PC-9 (cell line): ENCODE results near the gene CYP2C19. TPM values are rescaled to one million over a fixed set of nuclear protein-coding genes. Genes with fewer than 3 reads are reported as not detected.
"Not testable (repeated sequence)": the region's sequence is repeated elsewhere in the genome, so short reads cannot be mapped to it uniquely, and the experiment has no call there.

ENCODE experiments used
- BruUV-seq: library from RNA; stranded (reverse); fragments of 400-500 nt; replicated peaks from 2 replicates; lab custom pipeline; 2021; lab: Mats Ljungman, UMichigan
- CTCF ChIA-PET: fragments of 300-600 bp; sonication (Branson Sonifier 250); formaldehyde crosslinking; loops from one replicate; lab custom pipeline; 2022; ENCODE audit warnings: antibody characterized with exemption; lab: Charles Lee
- POLR2A ChIA-PET: fragments of 300-600 bp; sonication (Branson Sonifier 250); formaldehyde crosslinking; loops from one replicate; lab custom pipeline; 2022; ENCODE audit warnings: antibody characterized with exemption; ENCODE audit not compliant: unreplicated experiment; lab: Charles Lee
- DNase-seq, 2 experiments: peaks; one replicate each; pipeline versions ENCODE4 v3.0.0 to v3.0.0-alpha.2; 2015 to 2022; ENCODE audit warnings: mixed read lengths in 1 of 2
- H2AFZ ChIP-seq: fragments of 200-600 bp; sonication (generic); 2 replicates; pipeline ENCODE4 v1.8.1; 2017; ENCODE audit warnings: antibody characterized with exemption
- H3F3A ChIP-seq: fragments of 200-600 bp; sonication (generic); 2 replicates; pipeline ENCODE4 v1.8.1; 2017; ENCODE audit warnings: antibody characterized with exemption, mild to moderate bottlenecking, low read depth; ENCODE audit not compliant: insufficient read depth
- H3K27ac ChIP-seq: fragments of 200-600 bp; sonication (generic); 2 replicates; pipeline ENCODE4 v1.6.1; 2016; ENCODE audit warnings: mixed run types
- H3K27me3 ChIP-seq: fragments of 200-600 bp; sonication (generic); 2 replicates; pipeline ENCODE4 v1.6.1; 2016; ENCODE audit warnings: low read depth, mixed run types; ENCODE audit not compliant: insufficient read depth
- H3K36me3 ChIP-seq: fragments of 200-600 bp; sonication (generic); 2 replicates; pipeline ENCODE4 v1.6.1; 2016; ENCODE audit warnings: low read depth, mixed run types
- H3K4me1 ChIP-seq: fragments of 200-600 bp; sonication (generic); replicated peaks from 2 replicates; pipeline ENCODE4 v1.6.1; 2016; ENCODE audit warnings: mixed run types; ENCODE audit not compliant: insufficient read depth
- H3K4me2 ChIP-seq: fragments of 200-600 bp; sonication (generic); 2 replicates; pipeline ENCODE4 v1.6.1; 2017; ENCODE audit warnings: mixed run types
- H3K4me3 ChIP-seq: fragments of 200-600 bp; sonication (generic); 2 replicates; pipeline ENCODE4 v1.6.1; 2016; ENCODE audit warnings: mixed run types
- H3K79me2 ChIP-seq: fragments of 200-600 bp; sonication (generic); 2 replicates; pipeline ENCODE4 v1.6.1; 2017; ENCODE audit warnings: low read depth, mixed run types
- H3K9me2 ChIP-seq: fragments of 200-600 bp; sonication (generic); 2 replicates; pipeline ENCODE4 v1.8.1; 2017; ENCODE audit warnings: mild to moderate bottlenecking; ENCODE audit not compliant: insufficient read depth
- H3K9me3 ChIP-seq: fragments of 200-600 bp; sonication (generic); 2 replicates; pipeline ENCODE4 v1.8.1; 2016; ENCODE audit warnings: low read depth; ENCODE audit not compliant: insufficient read depth
- H4K20me1 ChIP-seq: fragments of 200-600 bp; sonication (generic); 2 replicates; pipeline ENCODE4 v1.8.1; 2017; ENCODE audit not compliant: insufficient read depth
- CTCF ChIP-seq: fragments of 200-600 bp; sonication (generic); conservative IDR thresholded peaks from 2 replicates; pipeline ENCODE4 v1.6.1; 2017; ENCODE audit warnings: mixed run types, antibody characterized with exemption, mild to moderate bottlenecking, moderate library complexity
- EZH2 ChIP-seq: fragments of 200-600 bp; sonication (generic); IDR thresholded peaks from 2 replicates; pipeline ENCODE4 v1.8.0; 2017; ENCODE audit warnings: antibody characterized with exemption, low read depth
- intact Hi-C: fragments of 100-400 bp; cut with micrococcal nuclease; formaldehyde crosslinking; loops from one replicate; pipeline ENCODE4 v1.10.0; 2022; ENCODE audit not compliant: unreplicated experiment
- total RNA-seq: library from RNA; stranded (reverse); gene quantifications from 2 replicates; pipeline ENCODE4 v1.2.3, GENCODE V29; 2021

CYP2C19 gene
- total RNA-seq, 1 experiment from 2014 or later = not detected

- POLR2A ChIA-PET = no interaction called here
- no peaks in the 10 kb centered on the region for H3K9me3 ChIP-seq
- CTCF ChIA-PET = no interaction called here
- H3K27me3 ChIP-seq = no peaks in the 10 kb centered on the region
- TF ChIP-seq EZH2 (no peak), CTCF (no peak)
- H3K4me3 ChIP-seq = no peak overlapping the region
- no peaks in the 10 kb centered on the region for H3K79me2 ChIP-seq
- no peak overlapping the region for H2AFZ ChIP-seq
- H4K20me1 ChIP-seq = no peaks in the 10 kb centered on the region
- no peaks in the 10 kb centered on the region for H3K9me2 ChIP-seq
- H3K4me1 ChIP-seq = no peaks in the 10 kb centered on the region
- H3K36me3 ChIP-seq = no peaks in the 10 kb centered on the region
- BruUV-seq = no TSS peak
- H3K27ac ChIP-seq = no peak overlapping the region
- no peak for DNase-seq
- no peaks in the 10 kb centered on the region for H3F3A ChIP-seq
- no peak overlapping the region for H3K4me2 ChIP-seq
- intact Hi-C loops = no loop called here
Measured at GRCh38 chr10:94757916-94758315, 4.6 kb upstream of the CYP2C19 start.

- Histone ChIP-seq H3K4me2 (no peak overlapping the region), H3K4me1 (no peaks in the 10 kb centered on the region), H3K79me2 (no peaks in the 10 kb centered on the region), H3K27me3 (no peaks in the 10 kb centered on the region), H2AFZ (no peak overlapping the region), H3K9me2 (no peaks in the 10 kb centered on the region), H4K20me1 (no peaks in the 10 kb centered on the region), H3F3A (no peaks in the 10 kb centered on the region), H3K9me3 (no peaks in the 10 kb centered on the region), H3K4me3 (no peak overlapping the region), H3K36me3 (no peaks in the 10 kb centered on the region), H3K27ac (no peak overlapping the region)
- DNase-seq = no peak
- no TSS peak for BruUV-seq
- CTCF ChIA-PET = no interaction called here
- intact Hi-C loops = no loop called here
- TF ChIP-seq EZH2 = no peak
- no peak for TF ChIP-seq CTCF
- POLR2A ChIA-PET = no interaction called here
Measured at GRCh38 chr10:94760586-94761178, 1.8 kb upstream of the CYP2C19 start.

- H3K9me2 ChIP-seq, H3K4me1 ChIP-seq, intact Hi-C loops, H3K27ac ChIP-seq, H3F3A ChIP-seq, H3K79me2 ChIP-seq, H4K20me1 ChIP-seq, H3K4me2 ChIP-seq, H3K27me3 ChIP-seq, H3K9me3 ChIP-seq, H3K4me3 ChIP-seq, BruUV-seq, H3K36me3 ChIP-seq, DNase-seq, CTCF ChIA-PET, H2AFZ ChIP-seq, POLR2A ChIA-PET: not testable (repeated sequence)
Measured at GRCh38 chr10:94775425-94775824, 12.9 kb downstream of the CYP2C19 start.

- BruUV-seq = no TSS peak
- POLR2A ChIA-PET = no interaction called here
- Histone ChIP-seq H3F3A (no peaks in the 10 kb centered on the region), H3K27ac (no peak overlapping the region), H2AFZ (no peak overlapping the region), H4K20me1 (no peaks in the 10 kb centered on the region), H3K4me2 (no peak overlapping the region), H3K9me3 (no peaks in the 10 kb centered on the region), H3K4me1 (no peaks in the 10 kb centered on the region), H3K27me3 (no peaks in the 10 kb centered on the region), H3K36me3 (no peaks in the 10 kb centered on the region), H3K79me2 (no peaks in the 10 kb centered on the region), H3K9me2 (no peaks in the 10 kb centered on the region), H3K4me3 (no peak overlapping the region)
- CTCF ChIA-PET = no interaction called here
- DNase-seq = no peak
- TF ChIP-seq EZH2 (no peak), CTCF (no peak)
- intact Hi-C loops = no loop called here
Measured at GRCh38 chr10:94777886-94778458, 15.5 kb downstream of the CYP2C19 start.
